ENCODE data around the gene TBL1X.

Gene TBL1X

DNA sequence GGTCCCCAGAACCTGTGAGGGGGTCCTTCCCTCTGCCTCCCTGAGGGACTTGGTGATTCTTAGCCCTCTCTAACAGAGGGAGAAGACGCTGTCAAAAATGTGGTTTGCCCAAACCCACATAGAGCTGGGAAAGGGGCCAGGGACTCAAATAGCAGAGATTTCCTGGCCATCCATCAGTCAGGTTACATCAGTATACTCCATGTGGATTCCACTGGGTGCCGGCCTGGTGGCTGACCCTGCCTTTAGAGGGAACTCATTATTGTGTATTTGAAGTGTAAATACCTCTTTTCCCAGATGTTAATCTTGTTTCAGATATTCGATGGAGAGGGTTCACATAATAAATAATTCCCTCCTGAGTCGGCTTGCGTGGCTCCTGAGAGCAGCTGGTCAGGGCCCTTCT lies 130.3 kb downstream of the TBL1X start:
- DNase-seq = no peak

DNA sequence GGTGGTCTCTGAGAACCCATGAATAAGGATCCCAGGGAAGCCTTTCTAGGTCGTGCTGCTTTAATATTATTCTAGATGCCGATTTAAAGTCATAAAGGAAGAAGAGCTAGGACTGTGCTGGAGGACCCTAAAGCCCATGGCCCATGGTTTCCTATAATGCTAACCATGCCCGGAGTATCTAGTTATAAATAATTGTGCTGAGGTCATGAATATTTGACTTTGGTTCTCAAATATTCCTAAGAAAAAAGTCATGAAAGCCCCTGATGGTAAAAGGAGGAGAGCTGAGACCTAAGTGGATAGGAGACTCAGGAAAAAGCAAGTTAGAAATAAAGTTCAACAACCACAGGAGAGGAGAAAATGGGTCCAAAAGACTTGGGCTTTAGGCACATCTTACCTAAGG lies 132.0 kb downstream of the TBL1X start:
- no peak for DNase-seq

DNA sequence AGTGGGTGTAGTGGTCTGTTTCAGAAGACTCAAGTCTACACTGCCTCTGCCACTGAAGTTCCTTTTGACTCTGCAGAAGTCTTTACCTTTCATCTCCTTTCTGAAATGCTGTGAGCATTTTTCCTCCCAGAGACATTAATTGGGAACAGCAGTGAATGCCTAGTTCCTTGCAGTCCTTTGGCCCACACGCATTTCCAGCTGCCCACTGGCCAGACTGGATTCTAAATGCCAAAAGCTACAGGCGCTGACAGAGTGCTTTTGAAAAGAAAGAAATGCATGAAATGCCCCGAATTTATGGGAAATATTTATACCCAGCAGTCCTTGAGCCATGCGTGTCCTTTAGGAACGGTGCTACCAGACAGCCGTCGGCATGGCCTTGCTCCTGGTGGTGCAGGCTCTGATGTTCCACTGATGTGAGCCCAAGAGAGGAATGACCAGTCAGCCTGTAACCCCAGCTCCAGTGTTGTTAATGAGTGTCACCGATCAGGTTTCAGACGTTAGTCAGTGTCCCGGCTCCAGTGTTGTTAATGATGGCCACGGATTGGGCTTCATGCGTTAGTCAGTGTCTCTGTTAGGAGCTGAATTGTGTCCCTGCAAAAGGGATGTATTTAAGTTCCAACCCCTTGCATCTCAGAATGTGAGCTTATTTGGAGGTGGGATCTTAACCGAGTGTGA lies 132.6 kb downstream of the TBL1X start:
- DNase-seq = no peak

- DNase-seq = no peak
Observed at GRCh38 chrX:9598344-9598743, 133.5 kb downstream of the TBL1X start.

- DNase-seq = no peak
Observed at GRCh38 chrX:9604111-9604907, 139.5 kb downstream of the TBL1X start.

DNA sequence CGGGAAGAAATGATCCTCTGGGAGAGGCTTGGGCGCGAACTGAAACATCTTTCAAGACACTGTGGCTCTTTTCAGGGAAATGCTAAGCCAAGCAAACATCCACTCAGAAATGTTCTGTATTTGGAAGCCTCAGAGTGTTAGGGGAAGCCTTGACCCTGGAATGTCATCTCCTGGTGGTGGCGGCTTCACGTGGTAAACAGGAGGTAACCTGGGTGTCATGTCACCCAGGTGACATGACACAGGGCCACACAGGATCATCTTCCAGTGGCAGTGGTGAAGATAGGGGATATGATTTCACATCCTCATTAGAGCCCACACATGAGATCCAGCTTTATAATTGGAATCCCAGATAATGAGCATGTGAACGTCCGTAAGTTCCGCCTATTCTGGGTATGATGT lies 140.0 kb downstream of the TBL1X start:
- no peak for DNase-seq

GRCh38 chrX:9605484-9605883 lies 140.6 kb downstream of the TBL1X start:
- no peak for DNase-seq

DNA sequence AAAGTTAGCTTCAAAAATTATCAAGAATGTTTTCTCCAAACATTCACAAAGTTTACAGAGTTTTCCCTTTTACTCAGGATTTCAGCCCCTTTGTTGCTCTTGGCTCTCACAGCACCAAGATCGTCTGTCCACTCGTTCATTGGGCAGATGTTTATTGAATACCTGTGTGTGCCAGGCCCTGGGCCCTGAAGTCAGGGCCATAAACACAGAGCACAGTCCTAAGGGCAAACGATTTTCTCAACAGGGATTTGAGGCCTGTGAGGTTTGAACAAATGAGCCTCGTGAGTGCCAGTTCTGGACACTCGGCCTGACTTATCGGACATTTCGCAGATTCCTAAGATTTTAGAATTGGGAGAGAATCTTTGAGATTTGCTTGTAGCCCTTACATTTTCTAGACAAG lies 142.1 kb downstream of the TBL1X start:
- no peak for DNase-seq

- DNase-seq = no peak
Observed at GRCh38 chrX:9609499-9609898, 144.6 kb downstream of the TBL1X start.

GRCh38 chrX:9609987-9610386 lies 145.1 kb downstream of the TBL1X start:
- DNase-seq = no peak

- no peak for DNase-seq
Observed at GRCh38 chrX:9610771-9611392, 146.0 kb downstream of the TBL1X start.

DNA sequence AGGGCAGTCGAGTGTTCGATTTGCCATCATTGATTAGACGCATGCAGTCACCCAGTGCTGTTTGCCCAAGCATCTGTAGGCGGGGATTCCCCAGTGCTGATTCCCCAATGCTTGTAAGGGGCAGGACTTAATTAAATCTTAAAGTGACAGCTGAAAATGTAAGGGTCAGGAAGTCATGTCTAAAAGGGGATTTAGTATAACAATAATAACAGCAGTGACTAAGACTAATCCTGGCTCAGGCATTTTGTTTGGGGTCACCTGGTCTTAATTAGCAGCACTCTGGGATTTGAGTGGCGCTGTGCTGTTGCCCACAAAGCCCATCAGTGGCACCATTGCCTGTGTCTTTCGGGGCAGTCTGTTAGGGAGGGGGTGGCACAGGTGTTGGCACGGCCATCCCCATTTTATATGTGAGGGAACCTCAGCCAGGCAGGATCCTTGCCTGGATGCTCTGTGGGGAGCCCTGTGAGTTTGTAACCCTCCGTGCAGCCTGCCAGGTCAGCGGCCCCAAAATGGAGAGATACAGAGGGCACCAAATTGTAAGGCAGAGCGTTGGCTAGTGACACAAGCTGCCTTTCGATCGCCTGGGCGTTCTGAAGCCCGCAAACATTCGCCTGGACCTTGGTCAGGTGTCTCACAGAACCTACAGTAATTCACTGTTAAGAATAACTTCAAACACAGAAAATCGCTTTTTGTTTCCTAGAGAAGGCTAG lies 146.7 kb downstream of the TBL1X start:
- no peak for DNase-seq

DNA sequence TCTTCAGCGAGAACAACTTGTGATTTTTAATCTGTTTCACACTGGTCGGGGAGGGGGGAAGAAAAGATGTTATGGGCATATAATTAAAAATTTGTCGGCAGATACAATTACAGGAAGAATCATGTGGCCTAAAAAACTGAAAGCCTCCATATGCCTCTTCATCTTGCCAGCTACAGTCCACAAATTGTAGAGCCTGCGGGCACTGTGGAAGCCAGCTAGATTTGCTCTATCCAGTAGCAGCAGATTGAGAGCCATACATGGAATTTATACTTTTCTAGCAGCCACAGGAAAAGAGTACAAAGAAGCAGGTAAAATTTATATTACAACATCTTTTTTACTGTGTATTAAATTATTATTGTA lies 147.3 kb downstream of the TBL1X start:
- DNase-seq = no peak

GRCh38 chrX:9614016-9614415 lies 149.2 kb downstream of the TBL1X start:
- no peak for DNase-seq

- no peak for DNase-seq
Observed at GRCh38 chrX:9619133-9619532, 154.3 kb downstream of the TBL1X start.

DNA sequence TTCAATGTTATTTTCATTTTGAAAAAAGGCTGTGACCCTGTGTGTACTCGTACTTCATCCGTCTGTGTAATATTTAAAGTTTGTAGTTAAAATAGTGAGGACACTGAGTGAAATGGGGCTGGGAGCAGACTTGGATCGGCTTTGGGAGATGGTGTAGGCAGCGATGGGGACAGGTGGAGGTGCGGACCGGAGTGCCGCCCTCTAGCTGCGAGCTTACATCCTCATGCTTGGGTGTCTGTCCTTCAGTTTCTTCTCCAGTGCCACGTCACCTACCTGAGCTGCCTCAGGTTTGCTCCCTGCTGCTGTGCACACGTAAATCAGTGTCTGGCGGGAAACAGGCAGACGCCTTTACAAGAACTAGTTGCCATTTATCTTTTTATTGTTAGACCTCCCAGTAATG lies 154.7 kb downstream of the TBL1X start:
- DNase-seq = no peak

- no peak for DNase-seq
Observed at GRCh38 chrX:9622128-9622527, 157.3 kb downstream of the TBL1X start.

GRCh38 chrX:9626379-9626778 lies 161.5 kb downstream of the TBL1X start:
- DNase-seq = no peak

GRCh38 chrX:9627922-9628321 lies 163.1 kb downstream of the TBL1X start:
- no peak for DNase-seq

DNA sequence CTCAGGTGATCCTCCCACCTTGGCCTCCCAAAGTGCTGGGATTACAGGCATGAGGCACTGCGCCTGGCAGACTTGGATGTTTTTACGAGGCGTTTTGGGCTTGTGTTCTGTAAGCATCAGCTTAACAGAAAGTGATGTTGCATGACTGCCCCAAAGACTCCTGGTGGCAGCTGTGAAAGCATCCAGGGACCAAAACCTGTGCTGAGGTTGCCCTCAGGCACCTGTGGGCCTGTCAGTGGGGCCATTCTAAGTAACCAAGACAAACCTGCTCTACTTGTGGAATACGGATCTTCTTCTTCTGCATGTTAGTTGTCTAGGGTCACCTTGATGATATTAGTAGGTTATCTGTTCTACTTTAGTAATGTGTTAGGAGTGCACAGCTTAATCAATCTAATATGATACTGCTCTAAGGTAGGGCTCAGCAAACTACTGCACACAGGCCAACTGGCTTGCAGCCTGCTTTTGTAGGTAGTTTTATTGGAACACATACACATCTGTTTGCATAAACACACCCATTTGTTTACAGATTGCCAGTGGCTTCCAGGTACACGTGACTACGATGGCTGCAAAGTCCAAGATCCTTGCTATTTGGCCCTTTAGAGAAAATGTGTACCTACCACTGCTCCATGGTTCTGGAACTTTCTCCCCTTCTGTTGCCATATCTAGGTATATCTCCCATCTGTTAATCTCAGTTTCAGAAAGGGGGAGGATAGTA lies 164.1 kb downstream of the TBL1X start:
- DNase-seq = no peak

GRCh38 chrX:9634551-9634950 lies 169.7 kb downstream of the TBL1X start:
- no peak for DNase-seq

DNA sequence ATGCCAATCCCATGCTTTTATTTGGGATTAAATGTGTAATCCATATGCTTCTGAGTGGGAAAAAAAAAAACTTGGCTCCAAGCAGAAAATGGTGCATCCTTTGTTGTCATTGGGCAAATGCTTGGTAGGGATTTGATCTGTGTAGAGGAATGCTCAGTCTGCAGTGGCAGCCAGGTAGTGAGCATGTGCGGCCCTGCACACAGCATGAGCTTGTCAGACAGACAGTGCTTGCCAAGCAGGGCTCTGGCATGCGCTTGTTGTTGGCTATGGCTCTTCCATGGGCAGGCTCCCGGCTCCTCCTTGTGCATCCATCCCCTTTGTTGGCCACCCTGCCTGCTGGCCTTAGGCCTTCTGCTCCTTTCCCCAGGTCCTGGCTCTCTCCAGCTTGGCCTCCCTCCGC lies 170.5 kb downstream of the TBL1X start:
- no peak for DNase-seq

DNA sequence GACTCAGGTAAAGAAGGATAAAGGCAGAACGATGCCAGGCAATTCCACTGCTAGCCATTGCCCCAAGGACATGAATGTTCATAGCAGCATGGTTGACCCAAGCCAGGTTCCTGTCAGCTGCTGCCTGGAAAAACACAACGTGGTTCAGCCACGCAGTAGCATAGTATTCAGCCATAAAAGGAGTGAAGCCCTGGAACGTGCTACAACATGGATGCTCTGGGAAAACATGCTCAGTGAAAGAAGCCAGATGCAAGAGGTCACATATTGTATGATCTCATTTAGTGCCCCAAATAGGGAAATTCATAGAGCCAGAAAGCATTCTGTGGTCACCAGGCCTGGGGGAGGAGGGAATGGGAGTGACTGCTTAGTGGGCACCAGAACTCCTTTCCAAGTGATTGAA lies 170.9 kb downstream of the TBL1X start:
- DNase-seq = no peak

Data from 8988T (cell line).